Activated gamma-delta T cell (primary cell): ENCODE measurements around the gene IMPDH2.

ENCODE experiments used
- DNase-seq: peaks from one replicate; lab custom pipeline; 2025; lab: John Stamatoyannopoulos, UW

IMPDH2 gene

DNA sequence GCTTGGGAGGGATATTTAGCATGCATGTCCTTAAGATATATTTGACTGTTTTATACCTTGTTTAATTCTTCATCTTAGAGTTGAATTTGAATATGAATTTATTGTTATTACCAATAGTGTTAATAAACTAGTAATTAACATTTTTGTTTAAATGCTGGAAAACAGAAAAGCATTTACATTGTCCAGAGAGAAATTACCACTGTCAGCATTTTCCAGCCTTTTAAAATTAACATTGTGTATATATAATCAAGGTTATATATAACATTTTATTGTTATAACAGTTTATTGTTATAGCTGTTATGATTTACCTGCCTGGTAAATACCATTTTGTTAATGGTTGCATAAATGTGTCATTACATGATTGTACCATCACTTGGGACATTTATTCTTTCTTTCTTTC is 47.2 kb downstream of the IMPDH2 start:
- no peak for DNase-seq

DNA sequence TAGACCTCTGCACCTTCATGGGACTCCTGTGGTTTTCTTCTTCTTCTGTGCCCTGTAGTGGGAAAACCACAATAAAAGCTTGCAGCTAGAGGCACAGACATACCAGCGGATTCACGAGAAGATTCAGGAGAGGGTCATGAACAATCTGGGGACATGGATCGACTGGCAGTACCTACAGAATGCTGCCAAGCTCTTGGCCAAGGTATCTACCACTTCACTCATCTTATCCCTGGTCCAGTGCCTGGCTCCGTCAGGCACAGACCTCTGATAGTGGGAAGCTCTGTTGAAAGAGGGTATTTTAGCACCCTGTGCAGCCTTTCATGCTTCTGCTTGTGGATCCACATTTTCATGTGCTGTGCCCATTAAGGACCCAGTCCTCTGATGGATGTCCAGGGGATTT is 48.9 kb downstream of the IMPDH2 start:
- no peak for DNase-seq

DNA sequence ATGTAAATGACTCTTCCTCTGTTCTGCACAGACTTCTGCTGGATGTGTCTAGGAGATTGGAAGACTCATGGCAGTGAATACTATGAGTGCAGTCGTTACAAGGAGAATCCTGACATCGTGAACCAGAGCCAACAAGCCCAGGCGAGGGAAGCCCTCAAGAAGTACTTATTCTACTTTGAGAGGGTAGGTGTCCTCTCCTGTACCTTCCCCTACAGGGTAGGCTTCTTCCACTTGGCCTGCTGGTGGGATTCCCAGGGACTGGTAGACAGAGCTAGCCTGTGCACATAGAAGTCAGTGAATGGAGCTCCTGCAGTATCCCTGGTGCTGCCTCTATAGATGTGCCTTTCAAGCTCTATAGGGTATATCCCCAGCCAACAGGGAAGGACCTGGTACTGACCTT is 49.7 kb downstream of the IMPDH2 start:
- no peak for DNase-seq
